ENCODE results near the gene DHCR24. TPM values are rescaled to one million over a fixed set of nuclear protein-coding genes. Genes with fewer than 3 reads are reported as not detected.
"Not testable (repeated sequence)": the region's sequence is repeated elsewhere in the genome, so short reads cannot be mapped to it uniquely, and the experiment has no call there.

The DHCR24 gene
- total RNA-seq, 1 experiment from 2014 or later, result 65.8 TPM

DNA sequence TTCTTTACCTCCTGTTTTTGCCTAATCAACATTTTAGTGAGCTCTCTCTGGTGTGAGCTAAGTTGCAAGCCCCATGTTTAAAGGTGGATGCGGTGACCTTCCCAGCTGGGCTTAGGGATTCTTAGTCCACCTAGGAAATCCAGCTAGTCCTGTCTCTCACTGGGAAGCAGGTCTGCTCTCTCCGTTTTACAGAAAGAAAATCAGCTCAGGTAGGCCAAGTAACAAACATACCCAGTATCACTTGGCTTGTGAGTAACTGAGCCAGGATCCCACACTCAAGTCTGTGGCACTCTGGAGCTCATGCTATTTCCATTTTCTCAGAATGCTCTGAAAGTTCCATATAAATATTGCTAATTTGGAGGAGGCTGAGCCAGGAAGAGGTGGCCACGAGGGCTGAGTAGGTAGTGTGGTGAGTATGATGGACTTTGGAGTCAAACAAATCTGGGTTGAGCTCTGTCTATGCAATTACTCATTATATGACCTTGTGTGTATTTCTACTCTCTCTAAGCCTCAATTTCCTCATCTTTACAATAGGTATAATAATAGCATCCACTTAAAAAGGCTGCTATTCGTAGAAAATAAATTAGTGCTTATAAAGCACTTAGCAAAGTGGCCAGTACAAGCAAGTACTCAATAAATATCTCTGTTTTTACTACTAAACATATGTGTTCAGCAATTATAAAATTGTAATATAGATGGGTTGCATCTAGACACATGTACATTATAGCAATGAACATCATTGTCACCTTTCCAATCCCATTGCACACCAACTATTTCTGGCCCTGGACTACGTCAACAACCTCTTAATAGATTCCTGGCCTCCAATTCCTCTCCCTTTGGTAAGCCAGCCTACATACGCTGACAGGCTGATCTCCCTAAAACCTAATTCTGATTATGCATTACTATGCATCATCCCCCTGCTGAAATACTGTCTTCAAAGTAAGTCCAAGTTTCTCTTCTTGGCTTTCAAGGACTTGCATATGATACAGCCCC lies 32.7 kb upstream of the DHCR24 start:
- Histone ChIP-seq H3K27ac (no peak overlapping the region), H3K4me1 (replicated peaks) (no peaks in the 10 kb centered on the region), H3K36me3 (no peaks in the 10 kb centered on the region), H3K4me3 (no peak overlapping the region), H3K27me3 (replicated peaks) (peaks cover 2% of the 10 kb centered on the region; the same call in 1 of the 2 replicates), H3K9me3 (replicated peaks) (no peaks in the 10 kb centered on the region)
- DNase-seq (ENCODE audit: low read depth in 1 of 2, low spot score in 2 of 2), result no peak

DNA sequence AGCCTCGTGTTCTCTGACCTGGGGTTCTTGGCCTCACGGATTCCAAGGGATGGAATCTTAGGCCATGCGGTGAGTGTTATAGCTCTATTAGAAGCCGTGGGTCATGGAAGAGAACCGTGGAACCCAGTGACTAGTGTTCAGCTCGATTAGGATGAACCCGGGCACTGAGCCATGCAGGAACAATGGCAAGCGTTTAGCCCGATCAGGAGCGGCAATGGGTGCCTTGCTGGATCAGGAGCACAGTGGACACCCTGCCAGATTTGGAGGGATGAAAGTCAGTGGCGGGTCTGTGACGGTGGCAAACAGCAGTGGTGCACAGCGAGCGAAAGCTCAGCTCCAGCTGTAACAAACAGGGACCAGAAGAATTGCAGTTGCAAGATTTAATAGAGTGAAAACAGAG lies 24.1 kb upstream of the DHCR24 start:
- H3K9me3 ChIP-seq (replicated peaks); DNase-seq (ENCODE audit: low read depth in 1 of 2, low spot score in 2 of 2); H3K4me3 ChIP-seq; H3K27ac ChIP-seq; H3K4me1 ChIP-seq (replicated peaks); H3K27me3 ChIP-seq (replicated peaks); H3K36me3 ChIP-seq: not testable (repeated sequence)

DNA sequence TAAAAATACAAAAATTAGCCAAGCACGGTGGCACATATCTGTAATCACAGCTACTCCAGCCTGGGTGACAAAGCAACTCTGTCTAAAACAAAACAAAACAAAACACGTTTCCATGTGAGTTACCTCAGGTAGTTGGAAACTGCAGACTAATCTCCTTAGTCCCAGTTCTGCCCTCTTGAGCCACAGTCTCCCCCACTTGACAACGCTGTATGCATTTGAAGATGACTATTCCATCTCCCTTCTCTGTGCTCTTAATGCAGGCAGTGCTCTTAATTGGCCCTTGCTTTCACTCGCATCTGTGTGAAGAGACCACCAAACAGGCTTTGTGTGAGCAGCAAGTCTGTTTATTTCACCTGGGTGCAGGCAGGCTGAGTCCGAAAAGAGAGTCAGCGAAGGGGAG lies 19.6 kb upstream of the DHCR24 start:
- Histone ChIP-seq H3K27me3 (replicated peaks) (no peaks in the 10 kb centered on the region), H3K4me1 (replicated peaks) (peaks cover 13% of the 10 kb centered on the region), H3K4me3 (no peak overlapping the region), H3K36me3 (no peaks in the 10 kb centered on the region), H3K27ac (no peak overlapping the region), H3K9me3 (replicated peaks) (no peaks in the 10 kb centered on the region)
- DNase-seq (ENCODE audit: low read depth in 1 of 2, low spot score in 2 of 2), result no peak

DNA sequence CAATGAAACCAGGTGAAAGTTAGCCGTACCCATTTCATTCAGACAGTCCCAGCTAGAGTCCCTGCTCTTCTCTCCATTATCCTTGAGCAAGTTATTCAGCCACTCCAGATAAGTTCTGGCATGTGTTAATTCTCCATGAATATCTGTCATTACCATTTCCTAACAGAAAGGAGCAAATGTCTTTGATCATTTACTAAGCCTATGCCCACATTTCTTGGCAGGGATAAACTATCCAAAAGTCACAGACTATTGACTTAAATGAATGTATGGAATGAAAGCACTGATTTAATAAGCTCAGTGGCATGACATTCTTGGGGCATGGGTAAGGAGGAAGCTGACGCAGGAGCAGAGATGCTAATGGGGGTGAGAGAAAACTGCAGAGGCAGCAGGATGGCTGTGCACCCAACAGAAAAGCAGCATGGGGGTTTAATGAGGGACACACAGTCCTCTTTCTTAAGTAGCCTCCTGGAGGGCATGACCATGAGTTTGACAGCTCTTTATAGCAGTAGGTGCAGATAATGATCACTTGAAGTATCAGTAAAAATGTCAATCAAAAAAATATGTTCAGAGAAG lies 17.6 kb upstream of the DHCR24 start:
- Histone ChIP-seq H3K27me3 (replicated peaks) (no peaks in the 10 kb centered on the region), H3K4me1 (replicated peaks) (peaks cover 13% of the 10 kb centered on the region), H3K36me3 (no peaks in the 10 kb centered on the region), H3K9me3 (replicated peaks) (no peaks in the 10 kb centered on the region), H3K4me3 (no peak overlapping the region), H3K27ac (no peak overlapping the region)
- DNase-seq (ENCODE audit: low read depth in 1 of 2, low spot score in 2 of 2), result no peak

DNA sequence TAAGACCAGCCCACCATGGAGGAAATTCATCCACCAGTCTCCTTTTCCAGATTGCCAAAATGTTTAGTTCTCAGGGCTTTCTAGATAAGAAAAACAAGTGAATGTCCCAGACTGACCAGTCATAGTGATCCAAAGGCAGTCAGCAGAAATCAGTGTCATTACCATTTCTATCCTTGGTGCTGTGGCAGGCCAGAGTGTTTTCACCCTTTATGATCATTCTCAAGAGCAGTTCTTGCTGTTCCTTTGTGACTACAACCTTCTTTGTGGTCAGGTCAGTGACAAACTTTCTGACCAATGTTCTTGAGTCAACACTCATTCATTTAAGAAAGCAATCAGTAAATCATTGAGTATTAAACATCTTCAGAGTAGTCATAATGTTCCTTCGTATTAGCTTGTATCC lies 7.3 kb upstream of the DHCR24 start:
- Histone ChIP-seq H3K27ac (no peak overlapping the region), H3K4me3 (no peak overlapping the region), H3K27me3 (replicated peaks) (no peaks in the 10 kb centered on the region), H3K4me1 (replicated peaks) (no peaks in the 10 kb centered on the region), H3K36me3 (no peaks in the 10 kb centered on the region), H3K9me3 (replicated peaks) (no peaks in the 10 kb centered on the region; the same call in 1 of the 2 replicates)
- no peak for DNase-seq (ENCODE audit: low read depth in 1 of 2, low spot score in 2 of 2)

DNA sequence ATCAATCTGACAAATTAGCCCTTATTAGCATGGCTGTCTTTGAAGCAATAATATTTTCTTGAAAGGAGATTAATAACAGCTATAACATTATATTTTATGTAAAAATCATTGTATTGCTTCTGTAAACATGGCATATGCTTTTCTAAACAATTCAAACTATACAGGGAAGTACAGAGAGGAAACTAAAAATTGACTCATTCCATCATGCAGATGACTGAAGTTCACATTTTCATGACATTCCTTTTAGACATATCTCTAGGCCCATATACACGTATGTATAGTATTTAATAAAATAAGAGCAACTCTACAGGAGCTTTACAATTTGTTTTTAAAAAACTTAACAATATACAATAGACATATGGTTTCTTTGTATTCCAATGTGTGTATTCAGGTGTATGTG lies 5.6 kb upstream of the DHCR24 start:
- no peak overlapping the region for H3K27ac ChIP-seq
- no peaks in the 10 kb centered on the region for H3K36me3 ChIP-seq
- peaks cover 14% of the 10 kb centered on the region for H3K4me1 ChIP-seq (replicated peaks)
- H3K9me3 ChIP-seq (replicated peaks), result no peaks in the 10 kb centered on the region; the same call in 1 of the 2 replicates
- DNase-seq (ENCODE audit: low read depth in 1 of 2, low spot score in 2 of 2), result no peak
- no peak overlapping the region for H3K4me3 ChIP-seq
- no peaks in the 10 kb centered on the region for H3K27me3 ChIP-seq (replicated peaks)

DNA sequence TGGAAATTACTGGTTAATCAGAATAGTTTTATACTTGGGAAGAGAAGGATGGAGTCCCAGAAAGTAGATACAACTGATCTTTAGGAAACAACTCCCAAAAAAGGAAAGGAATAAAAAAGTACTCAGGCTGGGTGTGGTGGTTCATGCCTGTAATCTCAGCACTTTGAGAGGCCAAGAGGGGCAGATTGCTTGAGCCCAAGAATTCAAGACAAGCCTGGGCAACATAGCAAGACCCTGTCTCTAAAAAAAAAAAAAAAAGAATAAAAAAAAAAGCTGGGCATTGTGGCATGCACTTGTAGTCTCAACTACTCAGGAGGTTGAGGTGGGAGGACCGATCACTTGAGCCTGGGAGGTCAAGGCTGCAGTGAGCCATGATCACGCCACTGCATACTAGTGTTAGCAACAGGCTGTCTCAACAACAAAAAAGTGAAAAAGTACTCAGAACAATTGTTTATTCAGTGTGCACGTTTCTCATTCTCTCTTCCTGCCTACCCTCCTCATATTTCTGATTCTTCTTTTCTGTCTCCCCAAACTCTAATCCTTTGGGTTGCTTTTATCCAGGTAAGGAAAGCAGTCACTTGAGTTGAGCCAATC lies 2.2 kb upstream of the DHCR24 start:
- H3K9me3 ChIP-seq (replicated peaks), result no peaks in the 10 kb centered on the region
- H3K27me3 ChIP-seq (replicated peaks), result no peaks in the 10 kb centered on the region
- no peak overlapping the region for H3K27ac ChIP-seq
- H3K4me3 ChIP-seq, result no peak overlapping the region
- H3K4me1 ChIP-seq (replicated peaks), result peaks cover 27% of the 10 kb centered on the region
- H3K36me3 ChIP-seq, result no peaks in the 10 kb centered on the region
- no peak for DNase-seq (ENCODE audit: low read depth in 1 of 2, low spot score in 2 of 2)

DNA sequence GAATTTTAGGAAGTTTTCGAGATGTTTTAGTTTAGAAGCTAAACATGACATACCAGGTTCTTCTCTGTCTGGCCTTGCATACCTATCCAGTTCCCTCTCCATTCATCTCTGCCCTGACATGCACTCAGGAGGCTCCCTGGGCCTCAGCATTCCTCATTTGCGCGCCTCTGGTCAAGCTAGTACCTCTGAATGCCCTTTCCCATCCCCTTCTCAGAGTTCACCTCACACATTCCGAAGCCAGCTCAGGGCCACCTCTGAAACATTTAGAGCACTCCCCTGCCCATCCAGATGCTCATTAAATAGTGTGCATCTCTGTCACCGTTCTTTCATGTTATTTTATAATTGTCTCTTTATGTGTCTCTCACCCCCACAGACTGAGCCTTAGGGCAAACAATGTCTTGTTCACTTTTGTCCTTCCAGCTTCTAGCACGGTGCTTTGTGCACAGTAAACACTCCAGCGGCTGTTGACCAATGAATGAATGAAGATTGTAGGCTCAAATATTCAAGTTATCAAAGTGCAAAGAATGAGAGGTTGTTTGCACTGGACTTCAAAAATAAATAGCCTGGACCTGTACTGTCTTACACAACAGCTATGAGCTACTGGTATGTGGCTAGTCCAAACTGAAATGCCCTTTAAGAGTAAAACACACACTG lies 1.2 kb upstream of the DHCR24 start:
- peaks cover 31% of the 10 kb centered on the region for H3K4me1 ChIP-seq (replicated peaks)
- H3K9me3 ChIP-seq (replicated peaks), result no peaks in the 10 kb centered on the region
- H3K27ac ChIP-seq, result no peak overlapping the region
- H3K4me3 ChIP-seq, result no peak overlapping the region
- H3K27me3 ChIP-seq (replicated peaks), result no peaks in the 10 kb centered on the region
- H3K36me3 ChIP-seq, result peaks cover 3% of the 10 kb centered on the region; the same call in 1 of the 2 replicates
- DNase-seq (ENCODE audit: low read depth in 1 of 2, low spot score in 2 of 2), result peak in 1 of 2 experiments; percentile 38

DNA sequence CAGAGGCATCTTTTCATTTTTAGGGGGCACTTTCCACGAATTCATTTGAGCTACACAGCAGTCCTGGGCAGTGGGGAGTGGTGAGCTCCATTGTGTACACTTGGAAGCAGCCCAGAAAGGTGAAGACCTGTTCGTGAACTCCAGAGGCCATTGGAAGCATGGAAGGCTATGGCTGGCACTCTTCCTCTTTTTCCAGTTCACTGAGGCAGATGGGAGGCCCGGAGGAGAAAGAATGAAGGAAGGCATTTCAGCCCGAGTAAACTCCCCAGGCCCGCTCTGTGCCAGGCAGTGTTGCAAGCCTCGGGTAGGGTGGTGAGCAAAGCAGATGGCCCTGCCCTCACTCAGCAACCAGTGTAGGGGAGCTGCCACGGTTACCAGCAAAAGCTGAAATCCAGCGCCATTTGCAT lies 673 bp upstream of the DHCR24 start:
- no peak overlapping the region for H3K27ac ChIP-seq
- H3K27me3 ChIP-seq (replicated peaks), result no peaks in the 10 kb centered on the region
- H3K36me3 ChIP-seq, result peaks cover 5% of the 10 kb centered on the region; the same call in 1 of the 2 replicates
- H3K4me3 ChIP-seq, result peak overlapping the region; percentile 69
- H3K9me3 ChIP-seq (replicated peaks), result no peaks in the 10 kb centered on the region
- peak in 1 of 2 experiments; percentile 28 for DNase-seq (ENCODE audit: low read depth in 1 of 2, low spot score in 2 of 2)
- H3K4me1 ChIP-seq (replicated peaks), result peaks cover 31% of the 10 kb centered on the region

DNA sequence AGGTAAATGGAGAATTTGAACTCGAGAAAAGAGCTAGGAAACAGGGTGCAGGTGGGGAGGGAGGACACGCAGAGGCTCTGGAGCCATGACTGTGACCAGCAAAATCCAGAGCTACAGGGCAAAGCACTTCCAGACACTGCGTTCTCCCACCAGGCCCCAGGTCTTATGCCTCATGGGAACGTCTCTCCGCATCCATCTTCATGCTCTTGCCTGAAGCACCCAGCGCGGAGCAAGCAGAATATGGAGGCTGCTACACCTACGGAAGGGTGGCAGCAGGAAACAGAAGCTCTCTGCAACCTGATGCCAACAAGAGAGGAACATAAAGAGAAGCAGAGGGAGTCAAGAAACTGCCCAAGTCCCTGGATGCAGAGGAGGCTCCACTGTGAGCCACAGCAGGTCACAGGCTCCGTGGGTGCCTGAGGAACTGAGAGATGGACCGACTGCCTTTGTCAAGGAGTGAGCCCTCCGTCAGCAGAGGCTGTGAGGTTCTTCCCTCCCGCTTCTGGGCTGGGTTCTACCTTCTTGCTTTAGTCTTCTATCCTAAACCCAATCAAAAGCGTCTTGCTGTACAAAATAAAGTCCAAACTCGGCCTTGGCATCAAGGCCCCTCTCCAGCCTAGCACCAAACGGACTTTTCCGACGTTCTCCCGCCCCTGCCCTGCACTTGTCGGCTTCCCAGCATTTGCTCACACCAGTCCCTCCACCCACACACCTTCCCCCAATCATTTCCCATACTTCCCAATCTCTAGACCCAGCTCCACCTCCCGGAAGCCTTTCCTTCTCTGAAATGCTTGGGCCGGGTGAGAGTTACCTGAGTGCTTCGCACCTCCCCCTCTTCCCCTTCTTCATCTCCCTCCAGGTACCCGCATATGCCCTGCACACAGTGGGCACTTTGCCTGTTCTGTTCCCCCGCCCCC lies 930 bp downstream of the DHCR24 start:
- peaks cover 35% of the 10 kb centered on the region for H3K4me1 ChIP-seq (replicated peaks)
- no peaks in the 10 kb centered on the region for H3K27me3 ChIP-seq (replicated peaks)
- peak overlapping the region; percentile 69 for H3K4me3 ChIP-seq
- H3K36me3 ChIP-seq, result peaks cover 17% of the 10 kb centered on the region
- H3K9me3 ChIP-seq (replicated peaks), result no peaks in the 10 kb centered on the region
- no peak overlapping the region for H3K27ac ChIP-seq
- no peak for DNase-seq (ENCODE audit: low read depth in 1 of 2, low spot score in 2 of 2)

DNA sequence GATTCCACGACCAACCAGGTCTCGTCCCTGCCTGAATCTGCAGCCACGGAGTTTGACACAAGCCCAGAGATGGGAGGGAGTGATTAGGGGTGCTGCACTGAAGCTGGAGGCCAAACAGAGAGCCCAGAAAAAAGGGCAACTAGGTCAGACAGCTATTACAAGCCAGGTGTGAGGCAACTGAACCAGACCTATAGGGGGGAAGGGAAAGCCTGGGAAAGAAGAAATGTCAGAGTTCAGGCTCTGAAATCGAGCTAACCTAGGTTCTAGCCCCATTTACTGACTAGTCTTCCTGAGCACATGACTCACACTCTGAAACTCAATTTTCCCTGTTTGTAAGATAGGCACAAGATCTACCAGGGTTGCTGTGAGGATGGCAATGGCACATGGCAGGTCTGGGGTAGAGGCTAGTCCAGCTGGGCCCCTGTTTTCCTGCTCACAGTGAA lies 1.7 kb downstream of the DHCR24 start:
- H3K9me3 ChIP-seq (replicated peaks), result no peaks in the 10 kb centered on the region
- peaks cover 35% of the 10 kb centered on the region for H3K4me1 ChIP-seq (replicated peaks)
- H3K4me3 ChIP-seq, result no peak overlapping the region
- no peak for DNase-seq (ENCODE audit: low read depth in 1 of 2, low spot score in 2 of 2)
- H3K27me3 ChIP-seq (replicated peaks), result no peaks in the 10 kb centered on the region
- no peak overlapping the region for H3K27ac ChIP-seq
- peaks cover 22% of the 10 kb centered on the region for H3K36me3 ChIP-seq

DNA sequence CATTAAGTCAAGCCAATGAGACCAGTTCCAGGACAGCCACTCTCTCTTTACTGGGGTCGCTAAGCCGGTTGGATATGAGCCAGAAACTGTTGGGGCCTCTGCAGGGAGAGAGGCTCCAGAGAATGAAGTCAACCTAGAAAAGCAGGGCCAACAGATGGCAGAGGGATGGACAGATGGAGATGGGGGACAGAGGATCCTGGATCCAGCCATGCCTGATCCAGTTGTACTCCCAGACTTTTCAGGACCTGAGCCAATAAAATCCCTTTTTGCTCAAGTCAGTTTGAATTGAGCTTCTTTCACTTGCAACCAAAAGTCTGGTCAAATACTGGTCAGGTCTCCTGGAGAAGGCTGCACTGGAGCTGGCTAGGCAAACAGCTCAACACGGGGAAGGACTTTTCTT lies 2.2 kb downstream of the DHCR24 start:
- Histone ChIP-seq H3K27ac (no peak overlapping the region), H3K9me3 (replicated peaks) (no peaks in the 10 kb centered on the region), H3K4me1 (replicated peaks) (peaks cover 35% of the 10 kb centered on the region), H3K27me3 (replicated peaks) (no peaks in the 10 kb centered on the region), H3K4me3 (no peak overlapping the region), H3K36me3 (peaks cover 25% of the 10 kb centered on the region)
- no peak for DNase-seq (ENCODE audit: low read depth in 1 of 2, low spot score in 2 of 2)

DNA sequence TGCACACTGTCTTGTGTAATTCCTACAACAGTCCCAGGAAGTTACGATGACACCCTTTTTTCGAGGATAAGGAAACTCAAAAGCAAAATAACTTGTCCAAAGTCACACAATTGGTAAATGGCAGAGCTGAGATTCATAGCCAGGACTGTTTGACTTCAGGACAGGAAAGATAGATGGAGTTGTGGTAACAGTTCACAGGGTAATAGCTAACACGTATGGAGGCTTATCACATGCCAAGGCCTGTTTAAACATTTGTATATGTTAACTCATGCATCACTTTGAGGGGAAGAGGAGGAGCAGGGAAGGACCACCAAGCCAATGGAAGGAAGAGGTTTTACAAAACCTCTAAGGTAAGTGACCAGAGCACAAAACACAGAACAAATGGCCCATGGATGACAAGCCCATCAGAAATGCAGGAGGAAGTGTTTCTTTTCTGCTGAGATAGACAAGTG lies 2.8 kb downstream of the DHCR24 start:
- no peaks in the 10 kb centered on the region for H3K9me3 ChIP-seq (replicated peaks)
- DNase-seq (ENCODE audit: low read depth in 1 of 2, low spot score in 2 of 2), result no peak

More for the DNA sequence above, 2.8 kb downstream of the DHCR24 start:
- H3K36me3 ChIP-seq, result peaks cover 25% of the 10 kb centered on the region
- no peak overlapping the region for H3K4me3 ChIP-seq
- H3K27me3 ChIP-seq (replicated peaks), result no peaks in the 10 kb centered on the region
- H3K4me1 ChIP-seq (replicated peaks), result peaks cover 35% of the 10 kb centered on the region
- H3K27ac ChIP-seq, result no peak overlapping the region

All from SJSA1 (cell line).